ENCODE measurements around the gene SNF8. TPM values are rescaled to one million over a fixed set of nuclear protein-coding genes. Genes with fewer than 3 reads are reported as not detected.

Gene SNF8
- total RNA-seq, 1 experiment from 2014 or later = 129 TPM

GRCh38 chr17:48952904-48953303 is 8.3 kb upstream of the SNF8 start:
- H2BK5ac ChIP-seq (ENCODE audit: insufficient read length, low read length) = no peak overlapping the region
- H3K4me1 ChIP-seq (ENCODE audit: insufficient read depth, low read length) = peaks cover 3% of the 10 kb centered on the region; the same call in 1 of the 2 replicates
- H4K20me1 ChIP-seq (ENCODE audit: control insufficient read depth, insufficient read depth, insufficient read length) = no peaks in the 10 kb centered on the region
- no peak overlapping the region for H2BK120ac ChIP-seq (ENCODE audit: low read depth, low read length, poor library complexity, severe bottlenecking)
- no peak overlapping the region for H3K9ac ChIP-seq (ENCODE audit: extremely low read depth, insufficient read length, low read length)
- Mint-ChIP-seq H3K4me3 (no peak overlapping the region), H3K9me3 (no peaks in the 10 kb centered on the region), H3K36me3 (ENCODE audit: insufficient read depth in 1 of 3, low read depth in 3 of 3) (no peaks in the 10 kb centered on the region), H3K4me1 (peaks cover 11 to 15% of the 10 kb centered on the region in 2 experiments), H3K27me3 (ENCODE audit: low read depth) (no peaks in the 10 kb centered on the region), H3K27ac (no peak overlapping the region)
- no peak overlapping the region for H3K18ac ChIP-seq (ENCODE audit: insufficient read length, low read depth, low read length)
- H3K56ac ChIP-seq (ENCODE audit: insufficient read length, low read depth, low read length) = no peak overlapping the region
- no peaks in the 10 kb centered on the region for H3K27me3 ChIP-seq (ENCODE audit: insufficient read depth, low read length)
- H3K9me3 ChIP-seq (ENCODE audit: control insufficient read depth, low read depth, low read length) = no peaks in the 10 kb centered on the region
- H3K14ac ChIP-seq (ENCODE audit: insufficient read depth, low read length) = no peak overlapping the region
- no peak overlapping the region for H2AK5ac ChIP-seq (ENCODE audit: insufficient read length, low read length)
- H3T11ph ChIP-seq (ENCODE audit: low read length) = no peak overlapping the region
- no peak overlapping the region for H2BK12ac ChIP-seq (ENCODE audit: insufficient read length, low read depth, low read length)
- no peak overlapping the region for H4K91ac ChIP-seq (ENCODE audit: insufficient read length, low read depth, low read length)
- no peak overlapping the region for H3K23ac ChIP-seq (ENCODE audit: insufficient read length, low read depth, low read length)
- no peaks in the 10 kb centered on the region for H3K79me2 ChIP-seq (ENCODE audit: insufficient read depth, low read length)
- no peaks in the 10 kb centered on the region for H3K23me2 ChIP-seq (ENCODE audit: insufficient read length, low read depth, low read length, poor library complexity, severe bottlenecking)
- TF ChIP-seq CTCF (conservative IDR thresholded peaks at IDR 0.05) = no peak
- H3K4me2 ChIP-seq (ENCODE audit: insufficient read depth, insufficient read length, low read length) = no peak overlapping the region
- H2BK20ac ChIP-seq (ENCODE audit: low read depth, low read length, poor library complexity, severe bottlenecking) = no peak overlapping the region
- H3K4ac ChIP-seq (ENCODE audit: low read depth, low read length) = no peak overlapping the region
- H2AFZ ChIP-seq (ENCODE audit: low read length) = no peak overlapping the region
- no peak overlapping the region for H4K5ac ChIP-seq (ENCODE audit: insufficient read length, low read depth, low read length)
- no peak overlapping the region for H2BK15ac ChIP-seq (ENCODE audit: low read depth, low read length)
- no peak overlapping the region for H3K27ac ChIP-seq (ENCODE audit: insufficient read length, low read depth, low read length)
- no CpG with 5 or more reads among the region's 5 CpGs for whole genome bisulfite sequencing (ENCODE audit: extremely low coverage, insufficient read length, low lambda C conversion rate)
- H4K8ac ChIP-seq (replicated peaks; ENCODE audit: insufficient read length, low read depth, low read length) = no peak overlapping the region
- DNase-seq = no peak
- no peaks in the 10 kb centered on the region for H3K79me1 ChIP-seq (ENCODE audit: insufficient read depth, low read depth, low read length, poor library complexity, severe bottlenecking)
